Ishikawa (cell line): ENCODE data around the gene KCNG4.

Source experiments
- FOXM1 ChIP-seq: IDR thresholded peaks from 2 replicates; pipeline ENCODE4 v1.6.1; 2012; ENCODE audit warnings: low read depth, borderline replicate concordance
- NFIC ChIP-seq: IDR thresholded peaks from 2 replicates; pipeline ENCODE4 v1.6.1; 2012
- RAD21 ChIP-seq: IDR thresholded peaks from 2 replicates; pipeline ENCODE4 v1.6.1; 2012; ENCODE audit warnings: low read depth

GRCh38 chr16:84252184-84252583 is 12.4 kb upstream of the KCNG4 start:
- TF ChIP-seq NFIC (no peak), RAD21 (no peak), FOXM1 (no peak)
